DMS153 (cell line): ENCODE results near the gene TNFRSF14.
"Not testable (repeated sequence)": the region's sequence is repeated elsewhere in the genome, so short reads cannot be mapped to it uniquely, and the experiment has no call there.

ENCODE experiments used
- DNase-seq: peaks from one replicate; lab custom pipeline; 2025; lab: John Stamatoyannopoulos, UW

Gene TNFRSF14

GRCh38 chr1:2569060-2569459 is 12.9 kb downstream of the TNFRSF14 start:
- no peak for DNase-seq

GRCh38 chr1:2569703-2570102 is 13.5 kb downstream of the TNFRSF14 start:
- DNase-seq = not testable (repeated sequence)

- no peak for DNase-seq
Measured at GRCh38 chr1:2570332-2570731, 14.2 kb downstream of the TNFRSF14 start.

GRCh38 chr1:2571348-2571747 is 15.2 kb downstream of the TNFRSF14 start:
- DNase-seq = no peak

GRCh38 chr1:2573250-2573920 is 17.2 kb downstream of the TNFRSF14 start:
- DNase-seq = no peak

- no peak for DNase-seq
Measured at GRCh38 chr1:2574350-2574749, 18.2 kb downstream of the TNFRSF14 start.

GRCh38 chr1:2575801-2576663 is 19.9 kb downstream of the TNFRSF14 start:
- no peak for DNase-seq

GRCh38 chr1:2577565-2578075 is 21.4 kb downstream of the TNFRSF14 start:
- DNase-seq = not testable (repeated sequence)

GRCh38 chr1:2578758-2579118 is 22.6 kb downstream of the TNFRSF14 start:
- DNase-seq = no peak

GRCh38 chr1:2580691-2581090 is 24.5 kb downstream of the TNFRSF14 start:
- DNase-seq = no peak

GRCh38 chr1:2582391-2582790 is 26.2 kb downstream of the TNFRSF14 start:
- DNase-seq = no peak

GRCh38 chr1:2583331-2583791 is 27.2 kb downstream of the TNFRSF14 start:
- no peak for DNase-seq

- DNase-seq = peak; percentile 73
Measured at GRCh38 chr1:2583871-2584351, 27.7 kb downstream of the TNFRSF14 start.

- DNase-seq = no peak
Measured at GRCh38 chr1:2584686-2585317, 28.6 kb downstream of the TNFRSF14 start.

- peak; percentile 57 for DNase-seq
Measured at GRCh38 chr1:2585318-2586092, 29.3 kb downstream of the TNFRSF14 start.

GRCh38 chr1:2586154-2587070 is 30.2 kb downstream of the TNFRSF14 start, which contains the start of gene PRXL2B:
PRXL2B (plus strand) TSS chr1:2586777; CDS start chr1:2586886, 109 bp downstream.
- peak; percentile 99 for DNase-seq

GRCh38 chr1:2587071-2587859 is 31.1 kb downstream of the TNFRSF14 start:
- DNase-seq = no peak

GRCh38 chr1:2587860-2588571 is 31.8 kb downstream of the TNFRSF14 start:
- DNase-seq = no peak
